HL-60/S4 treated with retinoic acid at 250 ng/mL for 4 days and 3 days (cell line): Measurements from ENCODE around the gene SERPINE1.
"Not testable (repeated sequence)": the region's sequence is repeated elsewhere in the genome, so short reads cannot be mapped to it uniquely, and the experiment has no call there.

Experiments
- in situ Hi-C: fragments of 300-500 bp; cut with MboI; formaldehyde crosslinking; loops from 2 replicates; pipeline ENCODE4 v1.7.0; 2022; ENCODE audit warnings: low sequenced_read_pairs

SERPINE1 gene

GRCh38 chr7:101100858-101101847, 25.8 kb upstream of the SERPINE1 start:
- in situ Hi-C loops, result no loop called here

- in situ Hi-C loops, result no loop called here
Observed at GRCh38 chr7:101102026-101102425, 24.9 kb upstream of the SERPINE1 start.

- in situ Hi-C loops, result not testable (repeated sequence)
Observed at GRCh38 chr7:101103701-101104100, 23.2 kb upstream of the SERPINE1 start.

- in situ Hi-C loops, result no loop called here
Observed at GRCh38 chr7:101104193-101104713, 22.7 kb upstream of the SERPINE1 start.

GRCh38 chr7:101104799-101105198, 22.1 kb upstream of the SERPINE1 start:
- in situ Hi-C loops, result no loop called here

- in situ Hi-C loops, result not testable (repeated sequence)
Observed at GRCh38 chr7:101105248-101105647, 21.7 kb upstream of the SERPINE1 start.

DNA sequence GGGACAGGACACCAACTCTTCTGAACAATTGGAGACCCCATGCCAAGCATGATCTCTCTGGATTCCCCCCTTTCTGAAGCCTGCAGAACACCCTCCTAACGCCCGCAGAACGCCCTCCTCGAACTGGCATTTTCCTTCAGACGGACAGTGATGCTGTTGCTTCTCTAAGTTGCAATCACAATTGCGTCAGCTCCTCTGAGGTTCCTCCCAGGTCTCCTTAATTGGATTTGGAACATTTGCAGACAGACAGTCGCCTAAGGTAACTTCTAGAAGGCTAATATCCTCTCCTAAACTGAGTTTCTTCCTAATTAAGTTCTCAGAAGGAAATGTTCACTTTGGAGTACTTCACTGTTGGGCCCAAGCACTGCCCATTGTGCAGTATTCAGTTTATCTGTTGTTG, 20.5 kb upstream of the SERPINE1 start:
- in situ Hi-C loops, result no loop called here

DNA sequence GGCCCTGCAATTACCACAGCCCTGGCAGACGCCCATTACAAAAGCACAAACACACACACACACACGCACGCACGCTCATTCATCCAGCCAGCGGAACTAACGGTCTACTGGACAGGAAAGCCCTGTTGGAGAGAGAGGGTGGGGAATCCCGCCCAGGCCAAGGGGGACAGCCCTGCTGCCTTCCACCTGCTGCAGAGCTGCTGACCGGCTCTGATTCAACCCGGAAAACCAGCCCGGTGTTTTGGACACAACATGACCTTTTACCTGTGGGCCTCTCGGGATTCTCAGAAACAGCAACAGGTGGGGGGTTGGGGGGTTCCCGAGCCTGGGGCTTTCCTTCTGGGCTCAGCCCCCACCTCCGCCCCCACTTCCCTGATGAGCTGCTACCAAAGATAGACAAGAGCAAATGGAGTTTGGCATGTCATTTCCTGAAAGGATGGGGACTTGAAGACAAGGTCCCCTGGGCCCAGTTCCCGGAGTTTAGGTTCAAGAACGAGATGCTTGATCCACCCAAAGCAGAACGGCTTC, 18.5 kb upstream of the SERPINE1 start:
- in situ Hi-C loops, result no loop called here

- in situ Hi-C loops, result no loop called here
Observed at GRCh38 chr7:101108961-101109360, 17.9 kb upstream of the SERPINE1 start.

DNA sequence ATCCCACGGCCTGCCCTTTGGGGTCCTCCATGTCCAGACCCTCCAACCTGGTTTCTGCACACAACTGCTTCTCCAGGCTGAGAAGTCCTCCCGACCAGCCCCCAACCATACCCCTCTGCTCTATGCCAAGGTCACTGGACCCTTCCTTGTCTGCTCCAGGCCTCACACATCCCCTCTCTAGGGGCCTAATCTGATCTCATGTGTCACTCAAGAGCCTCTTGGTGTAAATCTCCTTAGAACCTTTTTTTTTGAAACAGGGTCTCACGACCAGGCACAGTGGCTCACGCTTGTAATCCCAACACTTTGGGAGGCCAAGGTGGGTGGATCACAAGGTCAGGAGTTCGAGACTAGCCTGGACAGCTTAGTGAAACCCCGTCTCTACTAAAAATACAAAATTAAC, 17.5 kb upstream of the SERPINE1 start:
- in situ Hi-C loops, result no loop called here

DNA sequence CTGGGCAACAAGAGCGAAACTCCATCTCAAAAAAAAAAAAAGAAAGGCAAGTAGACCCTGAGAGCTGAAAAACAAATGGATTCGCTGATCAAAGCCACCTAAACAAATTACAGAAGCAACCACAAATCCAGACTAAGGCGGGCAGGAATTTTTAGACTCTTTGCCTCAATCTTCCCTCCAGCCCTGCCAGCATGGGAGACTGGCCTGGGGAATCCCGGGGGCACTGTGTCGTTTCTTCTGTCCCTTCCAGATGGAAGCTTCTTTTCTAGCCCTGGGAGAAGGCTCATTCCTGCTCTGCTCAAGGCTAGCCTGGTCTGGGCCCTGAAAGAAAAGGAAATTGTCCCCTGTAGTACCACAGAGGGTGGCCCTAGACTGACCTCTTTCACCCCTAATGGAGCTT, 15.6 kb upstream of the SERPINE1 start:
- in situ Hi-C loops, result no loop called here

DNA sequence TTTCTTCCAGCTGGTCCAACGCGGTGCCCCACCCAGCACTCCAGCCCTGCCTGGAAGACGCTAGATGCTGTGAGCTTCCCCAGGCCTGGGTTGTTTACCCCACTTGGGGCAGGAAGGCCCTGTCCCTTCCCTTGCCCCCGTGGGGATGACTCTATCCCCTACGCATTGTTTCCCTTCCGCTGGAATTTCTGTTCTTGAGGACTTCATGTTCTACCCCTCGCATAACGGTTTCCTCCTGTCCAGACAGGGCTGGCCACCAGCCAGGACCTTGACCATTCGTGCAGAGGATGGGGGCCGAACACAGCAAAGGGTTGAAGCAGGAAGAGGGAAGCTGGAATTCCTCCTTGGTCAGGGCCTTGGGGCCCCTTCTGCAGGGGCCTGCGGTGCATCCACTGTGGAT, 14.7 kb upstream of the SERPINE1 start:
- in situ Hi-C loops, result no loop called here

GRCh38 chr7:101113140-101113539, 13.8 kb upstream of the SERPINE1 start:
- in situ Hi-C loops, result not testable (repeated sequence)

GRCh38 chr7:101113836-101114235, 13.1 kb upstream of the SERPINE1 start:
- in situ Hi-C loops, result no loop called here

DNA sequence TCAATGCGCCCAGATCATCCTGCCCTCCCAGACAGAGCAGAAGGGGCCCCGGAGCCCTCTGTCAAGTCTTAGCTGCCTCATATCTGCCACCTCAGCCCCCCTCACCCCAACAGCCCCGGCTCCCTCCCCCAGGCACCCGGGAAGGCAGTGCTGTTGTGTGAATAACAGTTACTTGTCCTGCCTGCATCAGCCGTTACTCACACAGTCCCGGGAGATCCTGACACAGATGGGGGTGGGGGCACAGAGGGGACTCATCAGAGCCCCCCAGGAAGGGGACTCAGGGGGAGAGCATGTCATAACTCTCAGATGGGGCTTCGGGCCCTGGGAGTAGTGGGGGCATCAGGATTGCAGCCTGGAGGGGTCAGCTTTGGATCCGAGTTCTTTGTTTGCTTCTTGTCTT, 12.4 kb upstream of the SERPINE1 start:
- in situ Hi-C loops, result no loop called here

GRCh38 chr7:101115215-101115614, 11.7 kb upstream of the SERPINE1 start:
- in situ Hi-C loops, result no loop called here

GRCh38 chr7:101116898-101117297, 10.0 kb upstream of the SERPINE1 start:
- in situ Hi-C loops, result no loop called here

GRCh38 chr7:101118856-101119255, 8.0 kb upstream of the SERPINE1 start:
- in situ Hi-C loops, result no loop called here

DNA sequence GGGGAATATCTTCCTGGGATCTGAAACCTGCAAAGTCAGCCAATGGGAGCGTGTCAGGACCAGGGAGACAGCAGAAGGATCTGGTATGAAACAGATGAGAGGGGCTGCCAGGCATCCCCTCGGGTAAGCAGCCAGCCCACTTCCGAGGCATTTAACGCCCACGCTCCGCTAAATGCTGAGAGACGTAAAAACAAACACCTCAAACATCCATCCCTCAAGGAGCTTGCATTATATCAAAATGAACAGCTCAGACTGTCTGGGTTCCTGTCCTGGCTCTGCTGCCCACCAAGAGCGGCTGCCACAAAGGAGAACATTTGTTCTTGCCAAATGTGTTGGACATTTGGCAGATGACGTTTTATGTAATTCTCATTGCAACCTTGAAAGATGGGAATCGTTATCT, 7.0 kb upstream of the SERPINE1 start:
- in situ Hi-C loops, result no loop called here

GRCh38 chr7:101120315-101120714, 6.6 kb upstream of the SERPINE1 start:
- in situ Hi-C loops, result no loop called here

- in situ Hi-C loops, result not testable (repeated sequence)
Observed at GRCh38 chr7:101121631-101121990, 5.3 kb upstream of the SERPINE1 start.
